Esophagus muscularis mucosa (tissue), 4 donors: Measurements from ENCODE around the gene TMPRSS9.

ENCODE experiments used
- EP300 ChIP-seq: sonication (generic); formaldehyde crosslinking; IDR thresholded peaks from one replicate; pipeline ENCODE4 v1.6.1; 2017; ENCODE audit warnings: antibody characterized with exemption
- POLR2A ChIP-seq: fragments of 450-650 bp; IDR thresholded peaks from one replicate; pipeline ENCODE4 v1.6.1; 2017; ENCODE audit warnings: antibody characterized with exemption, moderate library complexity, mild to moderate bottlenecking, low read depth
- POLR2AphosphoS5 ChIP-seq, 2 donors: sonication (generic); formaldehyde crosslinking; IDR thresholded peaks; one replicate each; pipeline ENCODE4 v1.6.1; 2017; ENCODE audit warnings: antibody characterized with exemption in 2 of 2
- TF ChIP-seq, protein P1 (sequence below), 3 experiments: fragments of 200-600 bp in 2 of 3; fragments of 450-650 bp in 1 of 3; sonication (generic) in 2 of 3; IDR thresholded peaks; one replicate each; pipeline ENCODE4 v1.5.1; 2017 to 2019; ENCODE audit warnings: antibody characterized with exemption in 3 of 3, mild to moderate bottlenecking in 2 of 3, moderate library complexity in 1 of 3

- TF ChIP-seq, protein P1, sequence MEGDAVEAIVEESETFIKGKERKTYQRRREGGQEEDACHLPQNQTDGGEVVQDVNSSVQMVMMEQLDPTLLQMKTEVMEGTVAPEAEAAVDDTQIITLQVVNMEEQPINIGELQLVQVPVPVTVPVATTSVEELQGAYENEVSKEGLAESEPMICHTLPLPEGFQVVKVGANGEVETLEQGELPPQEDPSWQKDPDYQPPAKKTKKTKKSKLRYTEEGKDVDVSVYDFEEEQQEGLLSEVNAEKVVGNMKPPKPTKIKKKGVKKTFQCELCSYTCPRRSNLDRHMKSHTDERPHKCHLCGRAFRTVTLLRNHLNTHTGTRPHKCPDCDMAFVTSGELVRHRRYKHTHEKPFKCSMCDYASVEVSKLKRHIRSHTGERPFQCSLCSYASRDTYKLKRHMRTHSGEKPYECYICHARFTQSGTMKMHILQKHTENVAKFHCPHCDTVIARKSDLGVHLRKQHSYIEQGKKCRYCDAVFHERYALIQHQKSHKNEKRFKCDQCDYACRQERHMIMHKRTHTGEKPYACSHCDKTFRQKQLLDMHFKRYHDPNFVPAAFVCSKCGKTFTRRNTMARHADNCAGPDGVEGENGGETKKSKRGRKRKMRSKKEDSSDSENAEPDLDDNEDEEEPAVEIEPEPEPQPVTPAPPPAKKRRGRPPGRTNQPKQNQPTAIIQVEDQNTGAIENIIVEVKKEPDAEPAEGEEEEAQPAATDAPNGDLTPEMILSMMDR (IDR thresholded peaks at IDR 0.05): no peak
- no peak for TF ChIP-seq POLR2AphosphoS5 (IDR thresholded peaks at IDR 0.05)
- TF ChIP-seq EP300: no peak
- TF ChIP-seq POLR2A: no peak
Observed at GRCh38 chr19:2458054-2458453, 98.0 kb downstream of the TMPRSS9 start.
